ENCODE data around the gene LMOD1.

- TF ChIP-seq EZH2 (IDR thresholded peaks at IDR 0.05; ENCODE audit: borderline replicate concordance, low read depth, low read length, severe bottlenecking) (no peak), POLR2AphosphoS5 (IDR thresholded peaks at IDR 0.05; ENCODE audit: insufficient read depth, low read depth, low read length) (no peak), POLR2A (IDR thresholded peaks at IDR 0.05; ENCODE audit: low read depth, low read length) (no peak)
Measured at GRCh38 chr1:201877877-201878401, 68.4 kb downstream of the LMOD1 start.

Measured in endothelial cell of umbilical vein (primary cell).